ENCODE results near the gene LNX1. TPM values are rescaled to one million over a fixed set of nuclear protein-coding genes. Genes with fewer than 3 reads are reported as not detected.

Gene LNX1
- total RNA-seq, 1 experiment from 2014 or later = 9.3 TPM

DNA sequence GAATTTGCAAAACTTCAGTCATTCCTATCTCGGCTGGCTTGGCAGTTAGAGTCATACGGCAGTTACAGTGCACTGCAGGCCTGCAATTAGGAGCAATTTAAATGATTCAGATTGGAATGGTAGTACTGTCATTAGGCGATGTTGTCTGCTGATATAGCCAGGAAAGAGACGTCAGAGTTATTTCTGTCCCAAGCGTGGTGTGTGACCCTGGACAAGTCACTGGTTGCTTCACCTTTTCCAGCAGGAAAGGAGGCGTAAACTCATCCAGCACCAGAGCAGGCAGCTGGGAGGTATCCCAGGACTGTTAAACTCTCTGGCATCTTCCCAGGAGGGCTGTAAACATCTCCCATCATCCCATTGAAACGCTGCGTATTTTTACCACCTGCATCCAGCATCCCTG, 836 bp upstream of the LNX1 start:
- CTCF ChIA-PET = no interaction called here
- Histone ChIP-seq H3K27me3 (replicated peaks; ENCODE audit: control insufficient read depth, insufficient read depth, low read length) (no peaks in the 10 kb centered on the region), H3K4me1 (peaks cover 41% of the 10 kb centered on the region), H3K4me3 (ENCODE audit: low read depth, low read length) (peak overlapping the region; percentile 35), H3K36me3 (ENCODE audit: control insufficient read depth, insufficient read depth, low read length) (no peaks in the 10 kb centered on the region), H3K9me3 (no peaks in the 10 kb centered on the region)
- H3K27me3 Mint-ChIP-seq (ENCODE audit: insufficient read depth, unreplicated experiment) = no peaks in the 10 kb centered on the region
- peaks cover 38% of the 10 kb centered on the region for H3K4me1 Mint-ChIP-seq (ENCODE audit: low read depth, unreplicated experiment)
- intact Hi-C loops (cut with micrococcal nuclease; ENCODE audit: unreplicated experiment) = loop anchor here (5.0 to 10.0 kb wide), 6 partner anchors 115 to 575 kb away; partner anchors contain the start of gene FIP1L1
- BruUV-seq (replicated peaks) = no TSS peak
- H3K27ac Mint-ChIP-seq (ENCODE audit: unreplicated experiment) = peak overlapping the region; percentile 87
- TF ChIP-seq, protein P1, sequence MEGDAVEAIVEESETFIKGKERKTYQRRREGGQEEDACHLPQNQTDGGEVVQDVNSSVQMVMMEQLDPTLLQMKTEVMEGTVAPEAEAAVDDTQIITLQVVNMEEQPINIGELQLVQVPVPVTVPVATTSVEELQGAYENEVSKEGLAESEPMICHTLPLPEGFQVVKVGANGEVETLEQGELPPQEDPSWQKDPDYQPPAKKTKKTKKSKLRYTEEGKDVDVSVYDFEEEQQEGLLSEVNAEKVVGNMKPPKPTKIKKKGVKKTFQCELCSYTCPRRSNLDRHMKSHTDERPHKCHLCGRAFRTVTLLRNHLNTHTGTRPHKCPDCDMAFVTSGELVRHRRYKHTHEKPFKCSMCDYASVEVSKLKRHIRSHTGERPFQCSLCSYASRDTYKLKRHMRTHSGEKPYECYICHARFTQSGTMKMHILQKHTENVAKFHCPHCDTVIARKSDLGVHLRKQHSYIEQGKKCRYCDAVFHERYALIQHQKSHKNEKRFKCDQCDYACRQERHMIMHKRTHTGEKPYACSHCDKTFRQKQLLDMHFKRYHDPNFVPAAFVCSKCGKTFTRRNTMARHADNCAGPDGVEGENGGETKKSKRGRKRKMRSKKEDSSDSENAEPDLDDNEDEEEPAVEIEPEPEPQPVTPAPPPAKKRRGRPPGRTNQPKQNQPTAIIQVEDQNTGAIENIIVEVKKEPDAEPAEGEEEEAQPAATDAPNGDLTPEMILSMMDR (IDR thresholded peaks at IDR 0.05; ENCODE audit: insufficient read depth in 1 of 2, low read depth in 1 of 2, low read length in 1 of 2, severe bottlenecking in 1 of 2, unreplicated experiment in 1 of 2) = no peak
- no peak for DNase-seq
- no peaks in the 10 kb centered on the region for H3K9me3 Mint-ChIP-seq (ENCODE audit: unreplicated experiment)
- H3K4me3 Mint-ChIP-seq (ENCODE audit: unreplicated experiment) = peak overlapping the region; percentile 82
- H3K36me3 Mint-ChIP-seq (ENCODE audit: insufficient read depth, unreplicated experiment) = peaks cover 12% of the 10 kb centered on the region
- POLR2A ChIA-PET = no interaction called here

DNA sequence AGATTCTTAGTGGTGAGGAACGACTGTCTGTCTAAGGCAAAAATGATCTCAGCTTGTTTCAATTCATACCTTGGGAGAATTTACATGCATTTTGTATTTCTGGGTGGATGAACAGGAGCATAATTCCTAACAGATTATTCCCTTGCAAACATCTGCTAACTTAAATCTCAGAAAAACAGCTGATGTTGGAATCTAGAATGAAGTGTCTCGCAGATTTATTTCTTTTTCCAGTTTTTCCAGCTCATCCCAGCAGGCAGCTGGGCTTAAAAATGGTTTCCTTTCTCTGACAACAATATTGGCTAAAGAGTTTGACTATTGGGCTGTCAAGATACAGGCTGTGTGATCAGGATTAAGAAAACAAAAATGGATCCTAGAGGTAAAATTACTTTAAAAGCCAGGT, 1.1 kb downstream of the LNX1 start:
- peaks cover 49% of the 10 kb centered on the region for H3K4me1 ChIP-seq
- TF ChIP-seq, protein P1 (IDR thresholded peaks at IDR 0.05; ENCODE audit: insufficient read depth in 1 of 2, low read depth in 1 of 2, low read length in 1 of 2, severe bottlenecking in 1 of 2, unreplicated experiment in 1 of 2) = no peak
- ChIA-PET POLR2A (interaction anchor here (1.1 kb wide), 1 partner anchor 571 kb away, joined by 7 read pairs; no protein-coding TSS in a partner anchor), CTCF (interaction anchor here (0.5 kb wide), 1 partner anchor 627 kb away, joined by 3 read pairs; no protein-coding TSS in a partner anchor)
- no peaks in the 10 kb centered on the region for H3K36me3 ChIP-seq (ENCODE audit: control insufficient read depth, insufficient read depth, low read length)
- H3K27me3 Mint-ChIP-seq (ENCODE audit: insufficient read depth, unreplicated experiment) = no peaks in the 10 kb centered on the region
- peaks cover 12% of the 10 kb centered on the region for H3K36me3 Mint-ChIP-seq (ENCODE audit: insufficient read depth, unreplicated experiment)
- no peaks in the 10 kb centered on the region for H3K9me3 Mint-ChIP-seq (ENCODE audit: unreplicated experiment)
- H3K4me3 Mint-ChIP-seq (ENCODE audit: unreplicated experiment) = peak overlapping the region; percentile 82
- H3K4me1 Mint-ChIP-seq (ENCODE audit: low read depth, unreplicated experiment) = peaks cover 54% of the 10 kb centered on the region
- no peak for DNase-seq
- no peaks in the 10 kb centered on the region for H3K9me3 ChIP-seq
- H3K27ac Mint-ChIP-seq (ENCODE audit: unreplicated experiment) = peak overlapping the region; percentile 87
- intact Hi-C loops (cut with micrococcal nuclease; ENCODE audit: unreplicated experiment) = loop anchor here (2.0 to 10.0 kb wide), 9 partner anchors 55 to 637 kb away; partner anchors contain the start of gene FIP1L1
- peak overlapping the region; percentile 49 for H3K4me3 ChIP-seq (ENCODE audit: low read depth, low read length)
- H3K27me3 ChIP-seq (replicated peaks; ENCODE audit: control insufficient read depth, insufficient read depth, low read length) = no peaks in the 10 kb centered on the region
- BruUV-seq (replicated peaks) = no TSS peak

DNA sequence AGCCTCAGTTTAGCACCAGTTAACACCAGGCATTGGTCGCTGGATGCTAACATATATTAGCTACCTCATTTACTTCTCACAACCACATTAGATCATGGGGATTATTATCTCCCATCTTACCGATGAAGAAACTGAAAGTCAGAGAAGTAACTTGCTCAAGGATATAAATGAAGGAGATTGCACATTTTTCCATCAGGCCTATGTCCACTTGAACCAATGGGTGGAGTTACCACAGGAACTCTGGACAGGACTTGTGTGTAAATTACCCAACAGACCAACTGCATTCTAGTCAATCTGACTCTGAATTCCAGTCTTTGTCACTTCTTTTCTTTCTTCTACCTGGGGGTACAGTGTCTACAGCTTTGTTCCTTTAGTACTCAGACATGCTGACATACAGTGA, 1.8 kb downstream of the LNX1 start:
- Mint-ChIP-seq H3K9me3 (ENCODE audit: unreplicated experiment) (no peaks in the 10 kb centered on the region), H3K36me3 (ENCODE audit: insufficient read depth, unreplicated experiment) (peaks cover 12% of the 10 kb centered on the region), H3K27me3 (ENCODE audit: insufficient read depth, unreplicated experiment) (no peaks in the 10 kb centered on the region), H3K4me3 (ENCODE audit: unreplicated experiment) (peak overlapping the region; percentile 82), H3K27ac (ENCODE audit: unreplicated experiment) (peak overlapping the region; percentile 87), H3K4me1 (ENCODE audit: low read depth, unreplicated experiment) (peaks cover 57% of the 10 kb centered on the region)
- Histone ChIP-seq H3K4me3 (ENCODE audit: low read depth, low read length) (no peak overlapping the region), H3K27me3 (replicated peaks; ENCODE audit: control insufficient read depth, insufficient read depth, low read length) (no peaks in the 10 kb centered on the region), H3K9me3 (no peaks in the 10 kb centered on the region), H3K4me1 (peaks cover 49% of the 10 kb centered on the region), H3K36me3 (ENCODE audit: control insufficient read depth, insufficient read depth, low read length) (no peaks in the 10 kb centered on the region)
- BruUV-seq (replicated peaks) = no TSS peak
- TF ChIP-seq, protein P1 (IDR thresholded peaks at IDR 0.05; ENCODE audit: insufficient read depth in 1 of 2, low read depth in 1 of 2, low read length in 1 of 2, severe bottlenecking in 1 of 2, unreplicated experiment in 1 of 2) = no peak
- DNase-seq = no peak
- POLR2A ChIA-PET = no interaction called here
- CTCF ChIA-PET = no interaction called here
- intact Hi-C loops (cut with micrococcal nuclease; ENCODE audit: unreplicated experiment) = no loop called here
